DMS114 treated with DMSO at 0.1 percent for 48 hours (cell line): ENCODE results near the gene CD300A.

Source experiments
- DNase-seq: peaks from one replicate; lab custom pipeline; 2025; ENCODE audit not compliant: unreplicated experiment; lab: John Stamatoyannopoulos, UW

Gene CD300A

GRCh38 chr17:74439691-74440567, 26.5 kb upstream of the CD300A start:
- no peak for DNase-seq

- no peak for DNase-seq
Observed at GRCh38 chr17:74441537-74441936, 24.9 kb upstream of the CD300A start.

GRCh38 chr17:74442291-74442669, 24.2 kb upstream of the CD300A start:
- DNase-seq: no peak

GRCh38 chr17:74442670-74443515, 23.5 kb upstream of the CD300A start:
- no peak for DNase-seq

- no peak for DNase-seq
Observed at GRCh38 chr17:74443516-74444296, 22.7 kb upstream of the CD300A start.

- DNase-seq: no peak
Observed at GRCh38 chr17:74444406-74444805, 22.0 kb upstream of the CD300A start.

- no peak for DNase-seq
Observed at GRCh38 chr17:74445158-74445557, 21.3 kb upstream of the CD300A start.

- no peak for DNase-seq
Observed at GRCh38 chr17:74446551-74447500, 19.6 kb upstream of the CD300A start.

GRCh38 chr17:74447628-74448159, 18.7 kb upstream of the CD300A start:
- DNase-seq: no peak

GRCh38 chr17:74448756-74449155, 17.7 kb upstream of the CD300A start:
- DNase-seq: no peak

- DNase-seq: no peak
Observed at GRCh38 chr17:74449306-74449705, 17.1 kb upstream of the CD300A start.

- no peak for DNase-seq
Observed at GRCh38 chr17:74449773-74450172, 16.7 kb upstream of the CD300A start.

- no peak for DNase-seq
Observed at GRCh38 chr17:74450231-74450630, 16.2 kb upstream of the CD300A start.

GRCh38 chr17:74450925-74451403, 15.5 kb upstream of the CD300A start:
- DNase-seq: no peak

GRCh38 chr17:74451557-74451956, 14.9 kb upstream of the CD300A start:
- no peak for DNase-seq

GRCh38 chr17:74452033-74452840, 14.2 kb upstream of the CD300A start:
- no peak for DNase-seq

- no peak for DNase-seq
Observed at GRCh38 chr17:74452841-74453661, 13.4 kb upstream of the CD300A start.

- peak; percentile 69 for DNase-seq
Observed at GRCh38 chr17:74453665-74454196, 12.7 kb upstream of the CD300A start.
